Peyer's patch (tissue), 4 donors: ENCODE data around the gene TNS4.

ENCODE experiments used
- CTCF ChIP-seq, 6 experiments: fragments of 450-650 bp in 4 of 6; fragments of 200-600 bp in 2 of 6; sonication (generic) in 1 of 6; IDR thresholded peaks; one replicate each; pipeline ENCODE4 v1.5.1; 2017 to 2019; ENCODE audit warnings: antibody characterized with exemption in 6 of 6, mild to moderate bottlenecking in 3 of 6, moderate library complexity in 1 of 6
- POLR2A ChIP-seq, 2 donors: fragments of 450-650 bp; IDR thresholded peaks; one replicate each; pipeline ENCODE4 v1.5.1; 2017; ENCODE audit warnings: antibody characterized with exemption in 2 of 2, mild to moderate bottlenecking in 2 of 2, moderate library complexity in 2 of 2

- TF ChIP-seq CTCF (IDR thresholded peaks at IDR 0.05) (no peak), POLR2A (IDR thresholded peaks at IDR 0.05) (no peak)
Measured at GRCh38 chr17:40477796-40478195, 23.6 kb downstream of the TNS4 start.
